SK-N-DZ (cell line): Measurements from ENCODE around the gene USP14.

Source experiments
- DNase-seq: peaks from one replicate; pipeline ENCODE4 v3.0.0-alpha.2; 2015; ENCODE audit warnings: low spot score

USP14 gene

GRCh38 chr18:159037-159652 lies 788 bp downstream of the USP14 start:
- no peak for DNase-seq

- DNase-seq: no peak
Measured at GRCh38 chr18:159933-160332, 1.6 kb downstream of the USP14 start.

GRCh38 chr18:160831-161570 lies 2.6 kb downstream of the USP14 start:
- DNase-seq: no peak

GRCh38 chr18:172361-172760 lies 14.0 kb downstream of the USP14 start:
- DNase-seq: no peak

- DNase-seq: no peak
Measured at GRCh38 chr18:179499-179898, 21.1 kb downstream of the USP14 start.

GRCh38 chr18:181711-182110 lies 23.4 kb downstream of the USP14 start:
- DNase-seq: no peak

GRCh38 chr18:183769-184168 lies 25.4 kb downstream of the USP14 start:
- no peak for DNase-seq

GRCh38 chr18:189254-189653 lies 30.9 kb downstream of the USP14 start:
- DNase-seq: no peak

GRCh38 chr18:191725-192124 lies 33.4 kb downstream of the USP14 start:
- no peak for DNase-seq

- DNase-seq: no peak
Measured at GRCh38 chr18:192801-193200, 34.4 kb downstream of the USP14 start.

- DNase-seq: no peak
Measured at GRCh38 chr18:195651-196050, 37.3 kb downstream of the USP14 start.

GRCh38 chr18:199214-199613 lies 40.9 kb downstream of the USP14 start:
- DNase-seq: no peak

- DNase-seq: no peak
Measured at GRCh38 chr18:199768-200167, 41.4 kb downstream of the USP14 start.

GRCh38 chr18:210075-210474 lies 51.7 kb downstream of the USP14 start:
- DNase-seq: no peak

- DNase-seq: no peak
Measured at GRCh38 chr18:210733-211132, 52.4 kb downstream of the USP14 start.

- DNase-seq: no peak
Measured at GRCh38 chr18:211582-211981, 53.2 kb downstream of the USP14 start.

GRCh38 chr18:212780-213179 lies 54.4 kb downstream of the USP14 start:
- DNase-seq: no peak

- no peak for DNase-seq
Measured at GRCh38 chr18:213505-213904, 55.1 kb downstream of the USP14 start.

GRCh38 chr18:213966-214365 lies 55.6 kb downstream of the USP14 start:
- DNase-seq: no peak

GRCh38 chr18:215448-216010 lies 57.2 kb downstream of the USP14 start:
- no peak for DNase-seq

- no peak for DNase-seq
Measured at GRCh38 chr18:217532-218336, 59.4 kb downstream of the USP14 start.

GRCh38 chr18:220708-221107 lies 62.4 kb downstream of the USP14 start:
- no peak for DNase-seq
